ENCODE data around the gene AFAP1L1.
"Not testable (repeated sequence)": the region's sequence is repeated elsewhere in the genome, so short reads cannot be mapped to it uniquely, and the experiment has no call there.

The AFAP1L1 gene

GRCh38 chr5:149271195-149271715 lies 404 bp upstream of the AFAP1L1 start:
- H3K4ac ChIP-seq (ENCODE audit: low read length) = no peak overlapping the region
- no peak overlapping the region for H2BK5ac ChIP-seq (ENCODE audit: low read length)
- H4K91ac ChIP-seq (ENCODE audit: low read depth, low read length, poor library complexity) = no peak overlapping the region
- WGBS, 2 donors (ENCODE audit: extremely low coverage in 2 of 2, insufficient read length in 2 of 2, insufficient replicate concordance in 1 of 2) = no CpG with 5 or more reads among the region's 40 CpGs
- no peak overlapping the region for H2AK5ac ChIP-seq (ENCODE audit: low read depth, low read length)
- no peak overlapping the region for H3K23ac ChIP-seq (ENCODE audit: low read depth, low read length, poor library complexity)
- no peak overlapping the region for H2BK12ac ChIP-seq (ENCODE audit: low read length)
- DNase-seq (ENCODE audit: low spot score) = peak; percentile 36
- H2AFZ ChIP-seq (ENCODE audit: low read length) = peak overlapping the region; percentile 95
- no peak overlapping the region for H4K8ac ChIP-seq (ENCODE audit: low read depth, low read length)
- peaks cover 2 to 5% of the 10 kb centered on the region in 2 donors for H3K9me3 ChIP-seq (replicated peaks in 1 of 2; ENCODE audit: control insufficient read depth in 2 of 2, insufficient read depth in 1 of 2, low read depth in 1 of 2, low read length in 2 of 2)
- H3K4me2 ChIP-seq (ENCODE audit: insufficient read depth, low read length, poor library complexity, severe bottlenecking) = peak overlapping the region; percentile 87
- no peak overlapping the region for H3K27ac ChIP-seq (replicated peaks; ENCODE audit: low read length)
- H3K14ac ChIP-seq (ENCODE audit: low read length) = no peak overlapping the region
- H2BK120ac ChIP-seq (ENCODE audit: low read depth, low read length) = no peak overlapping the region
- H3K4me3 ChIP-seq (ENCODE audit: low read length in 2 of 2) = peak overlapping the region; percentile 46 to 82
- H3K27me3 ChIP-seq (ENCODE audit: control insufficient read depth in 3 of 3, insufficient read depth in 3 of 3, low read depth in 1 of 3, low read length in 3 of 3) = peaks cover 7 to 51% (median 31%) of the 10 kb centered on the region in 3 experiments
- H3K9ac ChIP-seq (ENCODE audit: low read depth, low read length, poor library complexity) = peak overlapping the region; percentile 64
- H3K79me1 ChIP-seq (ENCODE audit: low read depth, low read length) = no peaks in the 10 kb centered on the region
- H3K4me1 ChIP-seq (ENCODE audit: control insufficient read depth in 2 of 2, insufficient read depth in 1 of 2, low read depth in 1 of 2, low read length in 2 of 2) = peaks cover 3% of the 10 kb centered on the region in 2 donors
- H2BK15ac ChIP-seq (ENCODE audit: low read length) = peak overlapping the region; percentile 63
- peak overlapping the region; percentile 88 for H3K18ac ChIP-seq (ENCODE audit: low read length)
- H3K36me3 ChIP-seq (replicated peaks in 1 of 2; ENCODE audit: control insufficient read depth in 2 of 2, insufficient read depth in 2 of 2, low read length in 2 of 2) = no peaks in the 10 kb centered on the region

GRCh38 chr5:149272781-149273180 lies 1.1 kb downstream of the AFAP1L1 start:
- not testable (repeated sequence) for H3K36me3 ChIP-seq (replicated peaks in 1 of 2; ENCODE audit: control insufficient read depth in 2 of 2, insufficient read depth in 2 of 2, low read length in 2 of 2); H3K23ac ChIP-seq (ENCODE audit: low read depth, low read length, poor library complexity); H3K9ac ChIP-seq (ENCODE audit: low read depth, low read length, poor library complexity); H2AK5ac ChIP-seq (ENCODE audit: low read depth, low read length); H3K9me3 ChIP-seq (replicated peaks in 1 of 2; ENCODE audit: control insufficient read depth in 2 of 2, insufficient read depth in 1 of 2, low read depth in 1 of 2, low read length in 2 of 2); H3K27ac ChIP-seq (replicated peaks; ENCODE audit: low read length); H3K4me1 ChIP-seq (ENCODE audit: control insufficient read depth in 2 of 2, insufficient read depth in 1 of 2, low read depth in 1 of 2, low read length in 2 of 2); H3K79me1 ChIP-seq (ENCODE audit: low read depth, low read length); H3K18ac ChIP-seq (ENCODE audit: low read length); H4K8ac ChIP-seq (ENCODE audit: low read depth, low read length); H3K14ac ChIP-seq (ENCODE audit: low read length); H4K91ac ChIP-seq (ENCODE audit: low read depth, low read length, poor library complexity); H2BK120ac ChIP-seq (ENCODE audit: low read depth, low read length); H3K4me3 ChIP-seq (ENCODE audit: low read length in 2 of 2); H2AFZ ChIP-seq (ENCODE audit: low read length); H3K4ac ChIP-seq (ENCODE audit: low read length); H2BK5ac ChIP-seq (ENCODE audit: low read length); H2BK15ac ChIP-seq (ENCODE audit: low read length); H2BK12ac ChIP-seq (ENCODE audit: low read length); DNase-seq (ENCODE audit: low spot score)
- WGBS, 2 donors (ENCODE audit: extremely low coverage in 2 of 2, insufficient read length in 2 of 2, insufficient replicate concordance in 1 of 2) = no CpG with 5 or more reads among the region's 16 CpGs
- peak overlapping the region; percentile 87 for H3K4me2 ChIP-seq (ENCODE audit: insufficient read depth, low read length, poor library complexity, severe bottlenecking)
- H3K27me3 ChIP-seq (ENCODE audit: control insufficient read depth in 3 of 3, insufficient read depth in 3 of 3, low read depth in 1 of 3, low read length in 3 of 3) = peaks cover 7 to 62% (median 31%) of the 10 kb centered on the region in 3 experiments

- no peak overlapping the region for H3K27ac ChIP-seq (replicated peaks; ENCODE audit: low read length)
- no peak overlapping the region for H3K14ac ChIP-seq (ENCODE audit: low read length)
- peaks cover 3% of the 10 kb centered on the region in 2 donors for H3K4me1 ChIP-seq (ENCODE audit: control insufficient read depth in 2 of 2, insufficient read depth in 1 of 2, low read depth in 1 of 2, low read length in 2 of 2)
- no peak overlapping the region for H3K4me2 ChIP-seq (ENCODE audit: insufficient read depth, low read length, poor library complexity, severe bottlenecking)
- H4K91ac ChIP-seq (ENCODE audit: low read depth, low read length, poor library complexity) = no peak overlapping the region
- peaks cover 2 to 5% of the 10 kb centered on the region in 2 donors for H3K9me3 ChIP-seq (replicated peaks in 1 of 2; ENCODE audit: control insufficient read depth in 2 of 2, insufficient read depth in 1 of 2, low read depth in 1 of 2, low read length in 2 of 2)
- H3K4ac ChIP-seq (ENCODE audit: low read length) = no peak overlapping the region
- H3K18ac ChIP-seq (ENCODE audit: low read length) = no peak overlapping the region
- no peak overlapping the region for H3K9ac ChIP-seq (ENCODE audit: low read depth, low read length, poor library complexity)
- no peak overlapping the region for H3K23ac ChIP-seq (ENCODE audit: low read depth, low read length, poor library complexity)
- H3K27me3 ChIP-seq (ENCODE audit: control insufficient read depth in 3 of 3, insufficient read depth in 3 of 3, low read depth in 1 of 3, low read length in 3 of 3) = peaks cover 7 to 64% (median 31%) of the 10 kb centered on the region in 3 experiments
- no peak overlapping the region for H3K4me3 ChIP-seq (ENCODE audit: low read length in 2 of 2)
- no peak overlapping the region for H4K8ac ChIP-seq (ENCODE audit: low read depth, low read length)
- H2BK15ac ChIP-seq (ENCODE audit: low read length) = no peak overlapping the region
- DNase-seq (ENCODE audit: low spot score) = no peak
- no CpG with 5 or more reads among the region's 5 CpGs for WGBS, 2 donors (ENCODE audit: extremely low coverage in 2 of 2, insufficient read length in 2 of 2, insufficient replicate concordance in 1 of 2)
- H2BK120ac ChIP-seq (ENCODE audit: low read depth, low read length) = no peak overlapping the region
- no peaks in the 10 kb centered on the region for H3K36me3 ChIP-seq (replicated peaks in 1 of 2; ENCODE audit: control insufficient read depth in 2 of 2, insufficient read depth in 2 of 2, low read length in 2 of 2)
- no peak overlapping the region for H2BK5ac ChIP-seq (ENCODE audit: low read length)
- no peak overlapping the region for H2BK12ac ChIP-seq (ENCODE audit: low read length)
- H2AFZ ChIP-seq (ENCODE audit: low read length) = no peak overlapping the region
- no peaks in the 10 kb centered on the region for H3K79me1 ChIP-seq (ENCODE audit: low read depth, low read length)
- no peak overlapping the region for H2AK5ac ChIP-seq (ENCODE audit: low read depth, low read length)
Observed at GRCh38 chr5:149273237-149273636, 1.6 kb downstream of the AFAP1L1 start.

GRCh38 chr5:149273950-149274349 lies 2.3 kb downstream of the AFAP1L1 start:
- H3K4me3 ChIP-seq (ENCODE audit: low read length in 2 of 2) = no peak overlapping the region
- no peak overlapping the region for H2BK12ac ChIP-seq (ENCODE audit: low read length)
- H3K18ac ChIP-seq (ENCODE audit: low read length) = no peak overlapping the region
- WGBS, 2 donors (ENCODE audit: extremely low coverage in 2 of 2, insufficient read length in 2 of 2, insufficient replicate concordance in 1 of 2) = no CpG with 5 or more reads among the region's 3 CpGs
- no peak overlapping the region for H3K14ac ChIP-seq (ENCODE audit: low read length)
- H2AK5ac ChIP-seq (ENCODE audit: low read depth, low read length) = no peak overlapping the region
- H2AFZ ChIP-seq (ENCODE audit: low read length) = no peak overlapping the region
- peaks cover 3% of the 10 kb centered on the region in 2 donors for H3K4me1 ChIP-seq (ENCODE audit: control insufficient read depth in 2 of 2, insufficient read depth in 1 of 2, low read depth in 1 of 2, low read length in 2 of 2)
- H3K9ac ChIP-seq (ENCODE audit: low read depth, low read length, poor library complexity) = no peak overlapping the region
- H2BK5ac ChIP-seq (ENCODE audit: low read length) = no peak overlapping the region
- H3K23ac ChIP-seq (ENCODE audit: low read depth, low read length, poor library complexity) = no peak overlapping the region
- H3K36me3 ChIP-seq (replicated peaks in 1 of 2; ENCODE audit: control insufficient read depth in 2 of 2, insufficient read depth in 2 of 2, low read length in 2 of 2) = no peaks in the 10 kb centered on the region
- H4K91ac ChIP-seq (ENCODE audit: low read depth, low read length, poor library complexity) = no peak overlapping the region
- no peak overlapping the region for H2BK120ac ChIP-seq (ENCODE audit: low read depth, low read length)
- H3K79me1 ChIP-seq (ENCODE audit: low read depth, low read length) = no peaks in the 10 kb centered on the region
- H3K4me2 ChIP-seq (ENCODE audit: insufficient read depth, low read length, poor library complexity, severe bottlenecking) = no peak overlapping the region
- no peak for DNase-seq (ENCODE audit: low spot score)
- H3K27ac ChIP-seq (replicated peaks; ENCODE audit: low read length) = no peak overlapping the region
- no peak overlapping the region for H2BK15ac ChIP-seq (ENCODE audit: low read length)
- H3K4ac ChIP-seq (ENCODE audit: low read length) = no peak overlapping the region
- H3K27me3 ChIP-seq (ENCODE audit: control insufficient read depth in 3 of 3, insufficient read depth in 3 of 3, low read depth in 1 of 3, low read length in 3 of 3) = peaks cover 7 to 69% (median 31%) of the 10 kb centered on the region in 3 experiments
- H3K9me3 ChIP-seq (replicated peaks in 1 of 2; ENCODE audit: control insufficient read depth in 2 of 2, insufficient read depth in 1 of 2, low read depth in 1 of 2, low read length in 2 of 2) = no peaks in the 10 kb centered on the region
- H4K8ac ChIP-seq (ENCODE audit: low read depth, low read length) = no peak overlapping the region
